Psoas muscle (tissue), 8 donors: ENCODE results near the gene RAB25. TPM values are rescaled to one million over a fixed set of nuclear protein-coding genes. Genes with fewer than 3 reads are reported as not detected.
A peak's percentile ranks its signal among the peaks of the same experiment; 100 is the strongest.
"Not testable (repeated sequence)": the region's sequence is repeated elsewhere in the genome, so short reads cannot be mapped to it uniquely, and the experiment has no call there.

Experiments
- ATAC-seq, 4 donors: fragments of 200-7000 bp; cut with Tn5 transposase; one replicate each; pipeline ENCODE4 v1.9.1; 2020; ENCODE audit warnings: moderate library complexity in 3 of 4, mild to moderate bottlenecking in 2 of 4
- DNase-seq, 2 donors: peaks; one replicate each; pipeline ENCODE4 v3.0.0-alpha.2; 2020
- H3K27ac ChIP-seq: fragments of 200-600 bp; one replicate; pipeline ENCODE4 v1.8.0; 2022
- H3K27me3 ChIP-seq, 3 donors: fragments of 200-600 bp in 1 of 3; one replicate each; pipeline versions ENCODE4 v1.6.1 to v1.8.0; 2013 to 2022; ENCODE audit warnings: low read length in 2 of 3, mild to moderate bottlenecking in 2 of 3, moderate library complexity in 1 of 3; ENCODE audit not compliant: insufficient read depth in 3 of 3
- H3K36me3 ChIP-seq, 2 donors: fragments of 200-600 bp in 1 of 2; one replicate each; pipeline versions ENCODE4 v1.6.1 to v1.8.0; 2013 to 2022; ENCODE audit warnings: low read depth in 1 of 2, mild to moderate bottlenecking in 1 of 2, moderate library complexity in 1 of 2; ENCODE audit not compliant: insufficient read depth in 1 of 2
- H3K4me1 ChIP-seq: fragments of 200-600 bp; one replicate; pipeline ENCODE4 v1.8.0; 2022
- H3K4me3 ChIP-seq: fragments of 200-600 bp; one replicate; pipeline ENCODE4 v1.8.0; 2022; ENCODE audit warnings: mild to moderate bottlenecking
- H3K9me3 ChIP-seq: fragments of 200-600 bp; one replicate; pipeline ENCODE4 v1.8.0; 2022
- CTCF ChIP-seq: fragments of 200-600 bp; IDR thresholded peaks from one replicate; pipeline ENCODE4 v1.8.0; 2022; ENCODE audit warnings: antibody characterized with exemption
- WGBS, 3 donors: extraction: QIAGEN DNeasy Blood & Tissue Kit; methylation state at CpG; one replicate each; pipeline versions ENCODE4 v1.1.6 to v1.1.7; 2013; 5-methylcytosine and 5-hydroxymethylcytosine counted together
- intact Hi-C, 2 donors: fragments of 100-400 bp; cut with DNase I; formaldehyde crosslinking; loops; one replicate each; pipeline versions ENCODE4 v1.11.0 to v1.14.2; 2022
- polyA plus RNA-seq, 3 donors: library from polyadenylated mRNA; stranded (reverse); fragments of 200-250 nt; gene quantifications; one replicate each; pipeline ENCODE4 v1.2.3, GENCODE V29; 2013
- total RNA-seq, 4 donors: library from RNA; stranded (reverse); fragmentation: NEBNext Ultra II Directional in 2 of 4; extraction: Animal tissue kit (Norgen Biotek cat#: 25700) in 2 of 4; gene quantifications; one replicate each; pipeline versions ENCODE4 v1.2.1 to v1.2.4, GENCODE V29; 2021 to 2023
- donor health status: healthy with polysubstance abuse.
- donor health status: DM: no; HTN: no; CAD: no; lungs with moderate emphysema.
- donor health status: Bipolar disorder and iron deficiency.
- donor health status: healthy.
- donor health status: DM: yes; HTN: yes; CAD: no.
- donor health status: DM: no; HTN: no; CAD: no.
- donor health status: DM: no; HTN: no; CAD: no.
- donor health status: DM: yes; HTN: yes; CAD: no.

Gene RAB25
- total and polyA plus RNA-seq, 7 donors, result 0.07 to 0.34 (median 0.13) TPM; not detected in 4

DNA sequence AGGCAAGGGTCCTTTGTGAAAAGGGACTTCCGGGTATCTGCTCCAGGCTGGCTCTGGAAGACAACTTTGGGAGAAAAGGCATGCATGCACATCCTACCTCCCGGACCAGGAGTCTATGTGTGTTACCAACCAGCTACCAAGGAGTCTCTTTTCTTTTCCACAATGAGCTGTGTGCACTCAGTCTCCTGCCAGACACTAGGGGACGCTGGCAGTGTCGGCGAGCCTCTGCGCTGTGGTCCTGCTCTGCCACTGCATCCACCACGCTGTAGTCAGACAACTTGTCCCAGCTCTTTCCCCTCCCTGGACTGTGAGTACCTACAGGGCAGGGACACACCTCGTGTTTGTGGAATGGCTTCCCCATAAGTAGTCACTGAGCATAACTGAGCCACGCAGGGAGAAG is 35.1 kb upstream of the RAB25 start:
- peak; percentile 6 for TF ChIP-seq CTCF
- Histone ChIP-seq H3K36me3 (no peaks in the 10 kb centered on the region), H3K9me3 (no peaks in the 10 kb centered on the region), H3K27ac (no peak overlapping the region), H3K4me3 (no peak overlapping the region), H3K27me3 (no peaks in the 10 kb centered on the region), H3K4me1 (peaks cover 4% of the 10 kb centered on the region)
- WGBS, 3 donors, result 12 to 18% (median 16%) methylated on average over 9 of the region's 9 CpGs
- intact Hi-C loops, result no loop called here
- no peak for DNase-seq
- peak in 3 of 4 donors; percentile 39 to 73 (median 46) for ATAC-seq

DNA sequence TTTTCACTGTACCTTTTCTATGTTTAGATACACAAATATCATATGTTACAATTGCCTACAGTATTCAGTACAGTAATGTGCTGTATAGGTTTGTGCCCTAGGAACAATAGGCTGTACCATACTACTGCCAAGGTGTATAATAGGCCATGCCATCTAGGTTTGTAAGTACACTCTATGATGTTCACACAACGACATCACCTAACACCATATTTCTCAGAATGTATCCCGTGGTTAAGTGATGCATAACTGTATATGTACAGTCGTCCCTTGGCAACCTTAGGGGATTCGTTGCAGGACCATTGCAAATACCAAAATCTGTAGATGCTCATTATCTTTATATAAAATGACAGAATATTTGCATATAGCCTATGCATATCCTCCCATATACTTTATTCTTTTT is 34.4 kb upstream of the RAB25 start:
- no peak for ATAC-seq
- Histone ChIP-seq H3K27me3 (no peaks in the 10 kb centered on the region), H3K9me3 (no peaks in the 10 kb centered on the region), H3K36me3 (no peaks in the 10 kb centered on the region), H3K4me3 (no peak overlapping the region), H3K4me1 (no peaks in the 10 kb centered on the region), H3K27ac (no peak overlapping the region)
- intact Hi-C loops, result no loop called here
- no peak for TF ChIP-seq CTCF
- whole genome bisulfite sequencing, 3 donors, result 86 to 90% (median 90%) methylated on average over 4 of the region's 4 CpGs
- DNase-seq, result no peak

- ATAC-seq (no peak), DNase-seq (no peak)
- intact Hi-C loops, result no loop called here
- 38 to 55% (median 46%) methylated on average over 6 of the region's 6 CpGs for WGBS, 3 donors
- H3K27me3 ChIP-seq, result no peaks in the 10 kb centered on the region
- H3K9me3 ChIP-seq, result no peaks in the 10 kb centered on the region
- peaks cover 5 to 22% of the 10 kb centered on the region in 2 donors for H3K36me3 ChIP-seq
- H3K4me1 ChIP-seq, result no peaks in the 10 kb centered on the region
- no peak for TF ChIP-seq CTCF
- H3K27ac ChIP-seq, result no peak overlapping the region
- H3K4me3 ChIP-seq, result no peak overlapping the region
These were observed 27.9 kb upstream of the RAB25 start for GRCh38 chr1:156033011-156033410.

- H3K4me3 ChIP-seq, DNase-seq, ATAC-seq, intact Hi-C loops, H3K4me1 ChIP-seq, H3K27me3 ChIP-seq, H3K27ac ChIP-seq, H3K9me3 ChIP-seq: not testable (repeated sequence)
- WGBS, 3 donors, result 89 to 95% (median 94%) methylated on average over 4 of the region's 4 CpGs
- peaks cover 5 to 40% of the 10 kb centered on the region in 2 donors for H3K36me3 ChIP-seq
These were observed 26.0 kb upstream of the RAB25 start for GRCh38 chr1:156034991-156035390.

GRCh38 chr1:156042828-156043227 is 18.1 kb upstream of the RAB25 start:
- intact Hi-C loops, result no loop called here
- ATAC-seq (no peak), DNase-seq (no peak)
- Histone ChIP-seq H3K27me3 (no peaks in the 10 kb centered on the region), H3K36me3 (peaks cover 7 to 94% of the 10 kb centered on the region in 2 donors), H3K4me1 (no peaks in the 10 kb centered on the region), H3K9me3 (no peaks in the 10 kb centered on the region), H3K27ac (no peak overlapping the region), H3K4me3 (no peak overlapping the region)
- 90 to 96% (median 95%) methylated on average over 3 of the region's 3 CpGs for WGBS, 3 donors
- no peak for TF ChIP-seq CTCF
